ENCODE measurements around the gene NXPE1. TPM values are rescaled to one million over a fixed set of nuclear protein-coding genes. Genes with fewer than 3 reads are reported as not detected.
A peak's percentile ranks its signal among the peaks of the same experiment; 100 is the strongest.

Gene NXPE1
- total RNA-seq, 1 experiment from 2014 or later, result not detected

DNA sequence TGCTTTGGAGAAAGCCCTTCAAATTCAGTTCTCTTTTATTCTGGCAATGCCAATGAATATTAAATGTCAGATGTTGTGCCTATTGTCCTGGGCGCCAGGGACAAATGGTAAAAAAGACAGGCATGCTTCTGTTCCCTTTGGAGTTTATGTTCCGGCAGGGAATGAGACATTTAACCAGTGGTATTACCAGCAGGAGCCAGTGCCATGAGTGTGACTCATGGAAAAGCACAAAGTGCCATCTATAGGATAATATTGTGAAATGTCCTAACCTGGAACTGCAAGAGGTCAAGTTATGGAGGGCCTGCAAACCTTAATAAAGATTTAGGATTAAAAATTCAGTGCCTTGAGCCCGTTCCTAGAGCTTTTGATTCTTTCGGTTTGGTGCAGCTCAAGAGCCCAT lies 80.9 kb downstream of the NXPE1 start:
- in situ Hi-C loops (cut with HindIII; ENCODE audit: low pct_unique_long_range_greater_than_20kb, low sequenced_read_pairs), result no loop called here
- TF ChIP-seq, protein P1, sequence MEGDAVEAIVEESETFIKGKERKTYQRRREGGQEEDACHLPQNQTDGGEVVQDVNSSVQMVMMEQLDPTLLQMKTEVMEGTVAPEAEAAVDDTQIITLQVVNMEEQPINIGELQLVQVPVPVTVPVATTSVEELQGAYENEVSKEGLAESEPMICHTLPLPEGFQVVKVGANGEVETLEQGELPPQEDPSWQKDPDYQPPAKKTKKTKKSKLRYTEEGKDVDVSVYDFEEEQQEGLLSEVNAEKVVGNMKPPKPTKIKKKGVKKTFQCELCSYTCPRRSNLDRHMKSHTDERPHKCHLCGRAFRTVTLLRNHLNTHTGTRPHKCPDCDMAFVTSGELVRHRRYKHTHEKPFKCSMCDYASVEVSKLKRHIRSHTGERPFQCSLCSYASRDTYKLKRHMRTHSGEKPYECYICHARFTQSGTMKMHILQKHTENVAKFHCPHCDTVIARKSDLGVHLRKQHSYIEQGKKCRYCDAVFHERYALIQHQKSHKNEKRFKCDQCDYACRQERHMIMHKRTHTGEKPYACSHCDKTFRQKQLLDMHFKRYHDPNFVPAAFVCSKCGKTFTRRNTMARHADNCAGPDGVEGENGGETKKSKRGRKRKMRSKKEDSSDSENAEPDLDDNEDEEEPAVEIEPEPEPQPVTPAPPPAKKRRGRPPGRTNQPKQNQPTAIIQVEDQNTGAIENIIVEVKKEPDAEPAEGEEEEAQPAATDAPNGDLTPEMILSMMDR (IDR thresholded peaks at IDR 0.05), result peak; percentile 7; the same call in 1 of the 2 replicates
- TF ChIP-seq SIN3A (IDR thresholded peaks at IDR 0.05; ENCODE audit: borderline replicate concordance, insufficient read depth, low read depth, low read length) (no peak), REST (IDR thresholded peaks at IDR 0.05; ENCODE audit: insufficient read depth in 1 of 2, low read depth in 2 of 2, low read length in 1 of 2) (no peak)
- Histone ChIP-seq H3K27me3 (ENCODE audit: control insufficient read depth, insufficient read depth, low read length) (no peaks in the 10 kb centered on the region), H3K4me1 (ENCODE audit: control insufficient read depth, insufficient read depth, low read length) (no peaks in the 10 kb centered on the region), H3K36me3 (ENCODE audit: control insufficient read depth, insufficient read depth, low read length) (no peaks in the 10 kb centered on the region), H3K9me3 (ENCODE audit: control insufficient read depth, insufficient read depth, low read depth, low read length) (no peaks in the 10 kb centered on the region), H3K27ac (ENCODE audit: low read length) (no peak overlapping the region), H3K4me3 (ENCODE audit: low read depth in 2 of 2, low read length in 2 of 2) (no peak overlapping the region)
- ATAC-seq (no peak), DNase-seq (ENCODE audit: low read depth, low spot score) (no peak)
- ChIA-PET CTCF (no interaction called here), POLR2A (no interaction called here)
- intact Hi-C loops (cut with micrococcal nuclease; ENCODE audit: unreplicated experiment), result no loop called here
- no TSS peak for BruUV-seq (replicated peaks)

DNA sequence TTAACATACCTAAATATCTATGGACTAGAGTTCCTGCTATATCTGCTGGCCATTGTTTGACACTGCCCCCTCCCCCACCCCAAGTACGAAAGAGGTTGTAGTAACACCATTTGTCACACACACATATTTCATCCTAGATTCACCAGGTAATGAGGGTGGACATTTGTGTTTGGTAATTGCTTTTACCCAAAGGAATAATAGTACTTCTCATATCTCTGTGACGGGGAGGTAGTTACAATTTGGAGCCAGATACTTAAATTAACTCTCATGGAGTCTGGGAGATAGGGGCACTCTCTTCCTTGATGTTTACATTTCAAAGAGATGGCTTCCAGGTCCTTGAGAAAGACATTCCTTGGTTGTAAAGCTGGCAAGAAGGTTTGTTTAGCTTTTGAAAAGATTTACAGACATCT lies 81.7 kb downstream of the NXPE1 start:
- no peak overlapping the region for H3K27ac ChIP-seq (ENCODE audit: low read length)
- intact Hi-C loops (cut with micrococcal nuclease; ENCODE audit: unreplicated experiment) (no loop called here), in situ Hi-C loops (cut with HindIII; ENCODE audit: low pct_unique_long_range_greater_than_20kb, low sequenced_read_pairs) (no loop called here)
- H3K36me3 ChIP-seq (ENCODE audit: control insufficient read depth, insufficient read depth, low read length), result no peaks in the 10 kb centered on the region
- H3K9me3 ChIP-seq (ENCODE audit: control insufficient read depth, insufficient read depth, low read depth, low read length), result no peaks in the 10 kb centered on the region
- ATAC-seq (no peak), DNase-seq (ENCODE audit: low read depth, low spot score) (no peak)
- H3K4me3 ChIP-seq (ENCODE audit: low read depth in 2 of 2, low read length in 2 of 2), result no peak overlapping the region
- ChIA-PET POLR2A (no interaction called here), CTCF (no interaction called here)
- H3K4me1 ChIP-seq (ENCODE audit: control insufficient read depth, insufficient read depth, low read length), result no peaks in the 10 kb centered on the region
- H3K27me3 ChIP-seq (ENCODE audit: control insufficient read depth, insufficient read depth, low read length), result no peaks in the 10 kb centered on the region
- no TSS peak for BruUV-seq (replicated peaks)
- TF ChIP-seq REST (IDR thresholded peaks at IDR 0.05; ENCODE audit: insufficient read depth in 1 of 2, low read depth in 2 of 2, low read length in 1 of 2) (no peak), POLR2AphosphoS5 (IDR thresholded peaks at IDR 0.05; ENCODE audit: low read depth, low read length) (no peak), TCF7L2 (IDR thresholded peaks at IDR 0.05; ENCODE audit: low read depth, low read length) (no peak), SIN3A (IDR thresholded peaks at IDR 0.05; ENCODE audit: borderline replicate concordance, insufficient read depth, low read depth, low read length) (no peak)
- TF ChIP-seq, protein P1 (IDR thresholded peaks at IDR 0.05), result no peak

Data from Panc1 (cell line).